22Rv1 (cell line): ENCODE results near the gene AP3M1.

Experiments used
- CTCF ChIP-seq: fragments of 450-650 bp; IDR thresholded peaks from 2 replicates; pipeline ENCODE4 v1.5.1; 2017; ENCODE audit warnings: mild to moderate bottlenecking
- ZFX ChIP-seq: fragments of 450-650 bp; IDR thresholded peaks from 2 replicates; pipeline ENCODE4 v1.6.1; 2017; ENCODE audit warnings: antibody characterized with exemption, borderline replicate concordance

DNA sequence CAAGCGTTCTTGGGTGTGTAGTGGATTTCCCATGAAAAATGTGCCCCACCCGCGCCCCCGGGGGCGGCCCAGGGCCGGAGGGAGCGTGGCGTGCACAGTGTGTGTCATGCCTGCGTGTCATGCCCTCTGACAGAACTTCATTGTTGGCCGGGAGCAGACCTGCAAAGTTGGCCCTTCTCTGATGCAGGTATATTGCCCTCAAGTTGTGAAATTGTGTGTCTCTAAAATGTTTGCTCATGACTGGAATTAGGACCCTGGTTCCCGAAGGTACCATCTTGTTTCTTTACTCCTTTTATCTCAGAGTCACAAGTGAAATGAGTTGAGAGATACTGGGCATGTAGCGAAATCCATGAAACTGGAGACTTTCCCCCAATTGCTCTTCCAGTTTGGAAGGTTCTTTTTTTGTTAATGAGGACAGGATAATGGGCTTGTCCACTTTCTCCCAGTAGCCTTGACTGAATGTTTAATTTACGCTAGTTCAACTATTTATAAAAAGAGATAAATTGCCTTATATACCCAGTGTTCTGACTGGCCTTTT is 26.6 kb upstream of the AP3M1 start:
- TF ChIP-seq CTCF (no peak), ZFX (no peak)
